ENCODE measurements around the gene FAM118A.

The FAM118A gene

DNA sequence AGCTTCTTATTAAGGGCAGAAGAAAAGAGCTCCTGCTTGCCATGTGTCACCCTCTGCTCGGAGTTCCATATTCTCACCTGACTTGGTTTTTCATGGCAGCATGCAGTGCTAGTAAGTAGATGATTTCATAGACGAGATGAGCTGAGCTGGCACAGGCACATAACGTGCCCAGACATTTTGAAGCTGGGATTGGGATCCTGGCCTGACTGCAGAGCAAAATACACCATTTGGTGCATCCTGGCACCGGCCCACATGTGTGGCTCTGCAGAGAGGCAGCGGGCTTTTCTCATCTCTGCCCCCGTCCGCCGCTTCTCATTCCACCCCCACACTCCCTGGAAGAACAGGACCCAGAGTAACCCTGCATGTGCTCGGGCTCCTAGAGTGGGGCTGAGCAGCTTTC, 24.8 kb downstream of the FAM118A start:
- H3K27me3 ChIP-seq (ENCODE audit: insufficient read depth, low read length) = no peaks in the 10 kb centered on the region
- H2AFZ ChIP-seq (ENCODE audit: insufficient read depth, low read length, poor library complexity) = no peak overlapping the region
- H3K4me1 ChIP-seq (ENCODE audit: control insufficient read depth in 1 of 2, insufficient read depth in 2 of 2, low read length in 2 of 2) = no peaks in the 10 kb centered on the region
- no peak overlapping the region for H3K9ac ChIP-seq (ENCODE audit: low read length)
- DNase-seq = no peak
- no CpG with 5 or more reads among the region's 9 CpGs for WGBS (ENCODE audit: extremely low coverage, insufficient coverage, insufficient read length)
- no peaks in the 10 kb centered on the region for H3K79me2 ChIP-seq (ENCODE audit: control insufficient read depth, insufficient read depth, low read length, poor library complexity)
- no peak overlapping the region for H2AK5ac ChIP-seq (ENCODE audit: low read length)
- H3K23ac ChIP-seq (ENCODE audit: low read length) = no peak overlapping the region
- H3K4ac ChIP-seq (ENCODE audit: low read depth, low read length) = no peak overlapping the region
- no peak overlapping the region for H3K18ac ChIP-seq (ENCODE audit: low read length)
- peaks cover 55 to 61% of the 10 kb centered on the region in 2 experiments for H3K36me3 ChIP-seq (ENCODE audit: control insufficient read depth in 1 of 2, insufficient read depth in 2 of 2, low read length in 2 of 2)
- H2BK12ac ChIP-seq (ENCODE audit: low read length) = no peak overlapping the region
- no peak overlapping the region for H3K4me2 ChIP-seq (ENCODE audit: low read length)
- no peak overlapping the region for H4K8ac ChIP-seq (ENCODE audit: low read depth, low read length)
- no peaks in the 10 kb centered on the region for H3K79me1 ChIP-seq (ENCODE audit: low read length)
- no peak overlapping the region for H4K91ac ChIP-seq (ENCODE audit: low read depth, low read length)
- H3K14ac ChIP-seq (ENCODE audit: low read length) = no peak overlapping the region
- H3K9me3 ChIP-seq (ENCODE audit: insufficient read depth, low read depth, low read length) = no peaks in the 10 kb centered on the region
- H3K4me3 ChIP-seq (ENCODE audit: low read depth, low read length) = no peak overlapping the region
- H2BK120ac ChIP-seq (ENCODE audit: insufficient read depth, low read length, poor library complexity) = no peak overlapping the region
- H4K12ac ChIP-seq (ENCODE audit: low read depth, low read length) = no peak overlapping the region
- H2BK5ac ChIP-seq (ENCODE audit: low read depth, low read length, poor library complexity) = no peak overlapping the region
- H3K27ac ChIP-seq (ENCODE audit: low read depth, low read length) = no peak overlapping the region

DNA sequence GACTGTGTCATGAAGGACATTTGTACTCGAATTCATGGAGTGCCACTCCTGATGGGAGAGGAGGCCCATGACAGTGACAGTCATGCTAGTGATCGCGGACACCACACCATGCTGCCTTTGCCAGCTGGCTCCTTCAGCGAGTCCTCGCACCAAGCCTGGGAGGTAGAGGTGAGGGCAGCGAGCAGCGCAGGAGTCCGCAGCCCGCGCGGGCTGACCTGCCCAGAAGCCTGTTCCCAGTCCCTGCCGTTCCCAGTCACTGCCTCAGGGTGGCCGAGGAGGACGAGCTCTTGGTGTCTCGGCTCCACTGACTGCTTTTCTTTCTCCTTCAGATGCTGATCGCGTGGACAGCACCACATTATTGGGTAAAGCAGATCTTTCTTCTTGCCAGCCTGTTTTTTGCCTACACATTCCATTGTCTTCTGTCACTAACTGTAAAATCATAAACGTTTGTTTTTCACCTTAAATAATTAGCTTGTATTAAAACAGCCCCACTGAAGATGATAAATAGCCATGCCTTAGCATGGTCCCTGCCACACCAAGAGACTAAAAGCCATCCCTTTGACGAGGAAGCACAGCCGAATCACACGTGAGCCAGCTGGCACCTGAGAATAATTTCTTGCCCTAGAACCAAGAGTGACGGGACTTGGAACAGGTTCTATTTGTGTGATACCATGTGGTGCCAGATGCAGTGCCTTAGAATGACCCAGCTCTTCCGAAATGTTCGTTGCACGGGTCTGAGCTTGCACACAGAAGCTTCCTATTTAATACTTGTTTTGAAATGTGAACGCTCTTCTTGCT, 25.5 kb downstream of the FAM118A start:
- peaks cover 54 to 62% of the 10 kb centered on the region in 2 experiments for H3K36me3 ChIP-seq (ENCODE audit: control insufficient read depth in 1 of 2, insufficient read depth in 2 of 2, low read length in 2 of 2)
- WGBS (ENCODE audit: extremely low coverage, insufficient coverage, insufficient read length) = no CpG with 5 or more reads among the region's 26 CpGs
- H4K8ac ChIP-seq (ENCODE audit: low read depth, low read length) = no peak overlapping the region

DNA sequence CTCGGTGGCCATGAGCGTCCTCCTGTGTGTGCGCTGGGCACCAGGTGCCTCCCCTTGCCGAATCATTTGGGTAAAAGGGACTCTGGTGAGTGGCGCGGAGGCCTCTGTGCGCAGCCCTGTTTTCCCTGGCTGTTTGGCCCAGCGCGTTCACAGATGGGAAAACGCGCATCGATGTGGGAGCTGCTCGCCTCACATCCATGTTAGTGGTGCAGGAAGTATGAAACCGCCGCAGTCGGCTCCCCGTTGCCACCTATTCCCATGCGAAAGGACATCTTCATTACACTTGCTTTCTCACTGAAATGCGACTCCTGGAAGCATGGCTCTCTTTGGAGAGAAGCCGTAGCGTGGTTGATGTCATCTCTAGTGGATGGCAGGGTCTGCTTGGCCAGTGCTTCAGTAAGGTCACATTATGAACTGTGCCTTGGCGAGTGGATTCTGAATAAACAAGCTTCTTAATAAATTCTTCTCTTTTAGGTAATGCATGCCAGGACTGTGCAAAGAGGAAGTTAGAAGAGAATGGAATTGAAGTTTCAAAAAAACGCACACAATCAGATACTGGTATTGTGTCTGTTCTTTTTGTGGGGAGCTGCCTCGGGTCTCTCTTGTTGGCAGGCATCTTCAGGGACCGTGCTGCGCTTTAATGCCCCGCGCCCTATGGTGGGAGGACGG, 26.3 kb downstream of the FAM118A start:
- Histone ChIP-seq H3K18ac (ENCODE audit: low read length) (no peak overlapping the region), H3K79me2 (ENCODE audit: control insufficient read depth, insufficient read depth, low read length, poor library complexity) (no peaks in the 10 kb centered on the region), H3K4me1 (ENCODE audit: control insufficient read depth in 1 of 2, insufficient read depth in 2 of 2, low read length in 2 of 2) (no peaks in the 10 kb centered on the region), H3K27me3 (ENCODE audit: insufficient read depth, low read length) (no peaks in the 10 kb centered on the region), H2BK12ac (ENCODE audit: low read length) (no peak overlapping the region), H3K79me1 (ENCODE audit: low read length) (no peaks in the 10 kb centered on the region), H2BK120ac (ENCODE audit: insufficient read depth, low read length, poor library complexity) (no peak overlapping the region), H3K9ac (ENCODE audit: low read length) (no peak overlapping the region), H3K23ac (ENCODE audit: low read length) (no peak overlapping the region), H3K9me3 (ENCODE audit: insufficient read depth, low read depth, low read length) (no peaks in the 10 kb centered on the region), H3K4ac (ENCODE audit: low read depth, low read length) (no peak overlapping the region), H3K27ac (ENCODE audit: low read depth, low read length) (no peak overlapping the region), H2AFZ (ENCODE audit: insufficient read depth, low read length, poor library complexity) (no peak overlapping the region), H4K12ac (ENCODE audit: low read depth, low read length) (no peak overlapping the region), H3K4me3 (ENCODE audit: low read depth, low read length) (no peak overlapping the region), H3K4me2 (ENCODE audit: low read length) (no peak overlapping the region), H2AK5ac (ENCODE audit: low read length) (no peak overlapping the region), H3K36me3 (ENCODE audit: control insufficient read depth in 1 of 2, insufficient read depth in 2 of 2, low read length in 2 of 2) (peaks cover 52 to 59% of the 10 kb centered on the region in 2 experiments), H4K91ac (ENCODE audit: low read depth, low read length) (no peak overlapping the region), H3K14ac (ENCODE audit: low read length) (no peak overlapping the region), H4K8ac (ENCODE audit: low read depth, low read length) (no peak overlapping the region), H2BK5ac (ENCODE audit: low read depth, low read length, poor library complexity) (no peak overlapping the region)
- WGBS (ENCODE audit: extremely low coverage, insufficient coverage, insufficient read length) = no CpG with 5 or more reads among the region's 29 CpGs
- no peak for DNase-seq

More for the DNA sequence above, 25.5 kb downstream of the FAM118A start:
- Histone ChIP-seq H3K9ac (ENCODE audit: low read length) (no peak overlapping the region), H3K27ac (ENCODE audit: low read depth, low read length) (no peak overlapping the region), H3K4me2 (ENCODE audit: low read length) (no peak overlapping the region), H2BK120ac (ENCODE audit: insufficient read depth, low read length, poor library complexity) (no peak overlapping the region), H4K91ac (ENCODE audit: low read depth, low read length) (no peak overlapping the region), H2AK5ac (ENCODE audit: low read length) (no peak overlapping the region), H2BK5ac (ENCODE audit: low read depth, low read length, poor library complexity) (no peak overlapping the region), H3K4ac (ENCODE audit: low read depth, low read length) (no peak overlapping the region), H4K12ac (ENCODE audit: low read depth, low read length) (no peak overlapping the region), H3K18ac (ENCODE audit: low read length) (no peak overlapping the region), H3K4me3 (ENCODE audit: low read depth, low read length) (no peak overlapping the region), H3K79me2 (ENCODE audit: control insufficient read depth, insufficient read depth, low read length, poor library complexity) (no peaks in the 10 kb centered on the region), H2AFZ (ENCODE audit: insufficient read depth, low read length, poor library complexity) (no peak overlapping the region), H3K4me1 (ENCODE audit: control insufficient read depth in 1 of 2, insufficient read depth in 2 of 2, low read length in 2 of 2) (no peaks in the 10 kb centered on the region), H3K9me3 (ENCODE audit: insufficient read depth, low read depth, low read length) (no peaks in the 10 kb centered on the region), H3K27me3 (ENCODE audit: insufficient read depth, low read length) (no peaks in the 10 kb centered on the region), H3K79me1 (ENCODE audit: low read length) (no peaks in the 10 kb centered on the region), H2BK12ac (ENCODE audit: low read length) (no peak overlapping the region), H3K14ac (ENCODE audit: low read length) (no peak overlapping the region), H3K23ac (ENCODE audit: low read length) (no peak overlapping the region)
- DNase-seq = no peak

DNA sequence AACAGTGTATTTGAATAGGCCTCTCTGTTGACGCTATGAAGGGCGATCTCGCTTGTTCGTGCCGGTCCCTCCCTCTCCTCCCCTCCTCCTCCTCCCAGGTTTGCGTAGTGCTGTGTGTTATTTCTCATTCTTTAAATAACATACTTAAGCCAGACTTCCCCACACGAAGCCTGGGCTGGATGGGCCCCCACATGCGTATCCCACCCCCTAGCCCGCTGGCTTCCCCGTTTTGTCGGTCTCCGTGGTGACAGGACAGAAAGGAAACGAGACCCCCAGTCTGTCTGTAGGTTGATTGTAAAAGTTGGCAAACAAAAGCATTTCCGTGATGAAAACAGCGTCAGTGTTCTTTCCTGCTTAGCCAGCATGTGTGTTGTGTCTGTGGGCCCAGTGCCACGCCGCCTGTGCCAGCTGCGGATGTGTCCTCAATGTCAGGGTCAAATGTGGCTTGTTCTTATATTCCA, 27.3 kb downstream of the FAM118A start:
- Histone ChIP-seq H2BK12ac (ENCODE audit: low read length) (no peak overlapping the region), H4K91ac (ENCODE audit: low read depth, low read length) (no peak overlapping the region)

More for the DNA sequence above, 27.3 kb downstream of the FAM118A start:
- Histone ChIP-seq H3K79me2 (ENCODE audit: control insufficient read depth, insufficient read depth, low read length, poor library complexity) (no peaks in the 10 kb centered on the region), H3K36me3 (ENCODE audit: control insufficient read depth in 1 of 2, insufficient read depth in 2 of 2, low read length in 2 of 2) (peaks cover 48 to 57% of the 10 kb centered on the region in 2 experiments), H4K8ac (ENCODE audit: low read depth, low read length) (no peak overlapping the region), H2BK120ac (ENCODE audit: insufficient read depth, low read length, poor library complexity) (no peak overlapping the region), H2AFZ (ENCODE audit: insufficient read depth, low read length, poor library complexity) (no peak overlapping the region), H3K4me2 (ENCODE audit: low read length) (no peak overlapping the region), H2BK5ac (ENCODE audit: low read depth, low read length, poor library complexity) (no peak overlapping the region), H3K4me3 (ENCODE audit: low read depth, low read length) (no peak overlapping the region), H3K27ac (ENCODE audit: low read depth, low read length) (no peak overlapping the region), H4K12ac (ENCODE audit: low read depth, low read length) (no peak overlapping the region), H3K27me3 (ENCODE audit: insufficient read depth, low read length) (no peaks in the 10 kb centered on the region), H3K23ac (ENCODE audit: low read length) (no peak overlapping the region), H3K4ac (ENCODE audit: low read depth, low read length) (no peak overlapping the region), H3K4me1 (ENCODE audit: control insufficient read depth in 1 of 2, insufficient read depth in 2 of 2, low read length in 2 of 2) (no peaks in the 10 kb centered on the region), H3K79me1 (ENCODE audit: low read length) (no peaks in the 10 kb centered on the region), H3K18ac (ENCODE audit: low read length) (no peak overlapping the region), H3K9ac (ENCODE audit: low read length) (no peak overlapping the region), H2AK5ac (ENCODE audit: low read length) (no peak overlapping the region), H3K14ac (ENCODE audit: low read length) (no peak overlapping the region), H3K9me3 (ENCODE audit: insufficient read depth, low read depth, low read length) (no peaks in the 10 kb centered on the region)
- no peak for DNase-seq
- no CpG with 5 or more reads among the region's 18 CpGs for WGBS (ENCODE audit: extremely low coverage, insufficient coverage, insufficient read length)
